GM18498 (cell line): ENCODE measurements around the gene PAX7.
"Not testable (repeated sequence)": the region's sequence is repeated elsewhere in the genome, so short reads cannot be mapped to it uniquely, and the experiment has no call there.

Experiments used
- ATAC-seq: cut with Tn5 transposase; IDR thresholded peaks from one replicate; pipeline ENCODE4 v1.9.1; 2021; ENCODE audit warnings: mild to moderate bottlenecking, moderate library complexity; ENCODE audit not compliant: unreplicated experiment

Gene PAX7

DNA sequence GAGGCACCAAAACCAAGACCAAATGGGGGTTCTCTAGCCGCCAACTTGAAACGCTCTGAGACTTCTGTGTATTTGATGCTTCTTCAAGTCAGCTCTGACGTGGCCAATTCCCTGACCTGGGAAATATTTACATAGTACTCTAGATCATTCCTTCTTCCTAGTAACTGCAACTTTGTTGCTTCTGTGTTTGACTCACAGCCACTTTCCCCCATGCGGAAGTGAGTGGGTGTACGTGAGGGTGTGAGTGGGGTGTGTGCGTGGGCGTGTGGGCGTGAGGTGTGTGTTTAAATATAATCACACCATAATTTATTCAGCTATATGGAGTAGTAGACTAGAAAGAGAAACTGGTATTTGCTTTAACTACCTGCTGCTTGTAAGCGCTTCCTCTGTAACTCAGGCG lies 117.8 kb downstream of the PAX7 start:
- no peak for ATAC-seq

DNA sequence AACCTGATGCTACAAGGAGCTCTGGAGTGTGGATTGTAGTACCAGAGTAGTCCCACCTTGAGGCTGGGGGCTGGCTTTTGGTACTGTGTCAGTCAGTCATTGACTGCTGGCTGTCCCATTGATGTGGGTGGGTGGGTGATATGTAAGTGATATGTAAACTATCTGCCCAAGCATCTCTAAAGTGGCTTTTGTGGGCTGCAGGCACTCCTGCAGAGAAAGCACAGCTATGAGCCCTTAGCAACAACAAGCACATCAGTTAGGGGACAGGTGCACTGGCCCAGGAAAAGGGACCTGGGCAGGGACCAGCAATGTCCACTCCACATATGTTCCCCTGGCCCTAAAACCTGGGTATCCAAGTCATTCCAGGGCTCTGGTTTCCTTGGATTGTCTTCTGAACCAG lies 118.9 kb downstream of the PAX7 start:
- ATAC-seq, result no peak

DNA sequence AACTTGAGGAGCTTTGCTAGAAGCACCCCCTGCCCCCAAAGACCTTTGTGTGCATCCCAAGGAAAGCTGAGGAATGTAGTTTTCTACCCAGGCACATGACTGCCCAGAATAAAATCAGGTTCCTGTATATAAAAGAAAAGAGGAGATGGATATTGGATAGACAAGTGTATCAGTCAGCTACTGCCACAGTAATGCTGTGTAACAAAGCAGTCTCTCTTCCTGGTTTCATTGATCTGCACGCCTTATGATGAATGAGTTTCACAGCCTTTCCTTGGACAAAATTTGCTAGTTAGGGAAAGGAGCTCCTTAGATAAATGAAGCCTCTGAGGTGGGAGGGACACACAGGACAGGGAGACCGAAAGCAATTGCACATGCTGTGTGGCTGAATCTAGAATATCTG lies 120.0 kb downstream of the PAX7 start:
- ATAC-seq, result no peak

DNA sequence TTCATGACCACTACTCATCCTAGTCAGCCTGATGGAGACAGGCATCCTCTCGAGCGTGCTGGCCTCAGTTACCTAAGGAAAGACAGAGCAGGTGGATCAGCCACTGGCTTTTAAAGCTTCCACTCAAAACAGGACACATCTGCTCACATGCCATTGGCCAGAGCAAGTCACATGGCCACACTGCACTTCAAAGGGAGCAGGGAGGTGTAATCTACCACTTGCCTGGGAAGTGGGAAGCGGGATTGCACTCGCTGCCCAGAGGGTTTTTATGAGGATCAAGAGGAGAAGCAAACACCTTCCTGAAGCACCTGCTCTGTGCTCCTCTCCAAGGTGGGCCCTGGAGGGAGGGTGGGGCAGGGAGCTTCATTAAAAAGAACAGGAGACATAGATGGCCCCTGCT lies 120.8 kb downstream of the PAX7 start:
- no peak for ATAC-seq

DNA sequence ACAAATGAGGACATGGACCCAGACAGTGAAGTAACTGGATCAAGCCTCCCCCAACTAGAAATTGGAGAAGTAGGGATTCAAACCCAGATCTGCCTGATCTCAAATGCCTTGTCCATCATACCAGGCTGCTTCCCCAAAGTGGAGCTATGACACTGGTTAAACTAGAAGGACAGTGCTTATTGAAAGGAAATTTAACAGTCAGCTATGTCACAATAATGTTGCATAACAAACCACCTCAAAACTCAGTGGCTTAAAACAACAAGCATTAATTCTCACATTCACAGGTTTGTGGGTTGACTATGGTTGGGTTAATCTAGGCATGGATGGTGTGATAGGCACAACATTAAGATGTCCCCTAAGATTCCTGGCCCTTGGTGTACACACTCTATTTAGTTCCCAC lies 121.8 kb downstream of the PAX7 start:
- no peak for ATAC-seq

DNA sequence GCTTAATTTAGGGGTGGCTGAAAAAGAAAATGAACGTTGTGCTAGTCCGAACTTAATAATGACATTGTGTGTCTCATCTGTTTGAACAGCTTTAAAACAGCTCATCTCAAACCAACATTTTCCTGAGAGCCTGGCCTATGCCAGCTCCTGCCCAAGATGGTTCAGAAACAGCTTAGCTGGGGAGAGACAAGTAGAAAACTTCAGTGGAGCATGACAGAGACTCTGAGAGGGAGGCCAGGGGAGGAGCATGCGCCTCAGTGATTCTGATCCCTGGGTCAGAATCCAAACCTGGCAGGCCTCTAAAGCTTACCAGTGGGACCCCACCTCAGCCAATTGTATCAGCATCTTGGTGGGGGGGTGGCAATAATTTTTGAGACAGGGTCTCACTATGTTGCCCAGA lies 129.5 kb downstream of the PAX7 start:
- ATAC-seq, result no peak

DNA sequence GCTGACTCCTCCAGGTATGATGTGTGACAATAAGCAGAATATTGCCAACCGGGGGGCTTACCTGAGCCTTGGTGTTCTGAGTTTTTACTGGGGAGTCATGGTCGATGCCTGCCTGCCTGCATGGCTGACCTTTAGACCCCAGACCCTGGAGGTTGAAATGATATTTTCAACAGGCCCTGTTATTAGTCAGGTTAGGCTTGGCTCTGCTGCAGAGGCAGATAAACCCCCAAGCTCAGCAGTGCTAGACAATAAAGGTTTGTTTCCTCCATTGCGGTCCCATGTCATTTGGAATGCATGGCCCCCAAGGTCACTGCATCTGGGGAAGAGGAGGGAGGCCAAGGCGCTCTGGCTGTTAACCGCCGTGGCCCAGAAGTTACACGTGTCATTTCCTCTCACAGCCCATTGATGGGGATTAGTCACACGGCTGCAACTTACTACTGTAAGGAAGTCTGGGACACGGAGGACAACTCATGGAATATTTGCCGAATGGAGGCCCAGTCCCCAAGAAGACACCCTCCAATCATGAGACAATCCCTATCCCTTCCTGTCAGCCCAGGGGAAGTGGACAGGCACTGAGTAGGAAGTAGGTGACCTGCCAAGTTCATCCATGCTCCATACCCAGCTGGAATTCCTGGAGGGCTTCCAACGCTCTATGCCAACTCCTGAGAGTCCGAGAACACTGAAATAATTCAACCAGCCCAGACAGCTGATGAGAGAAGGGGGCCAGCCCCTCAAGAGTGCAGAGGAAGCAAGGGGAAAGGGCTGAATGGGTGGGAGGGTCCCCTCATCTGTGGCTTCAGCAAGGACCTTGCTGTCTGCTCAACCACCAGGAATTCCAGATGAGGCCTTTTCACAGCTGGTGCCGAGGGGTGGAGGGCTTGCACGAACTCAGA lies 131.5 kb downstream of the PAX7 start:
- ATAC-seq, result no peak

DNA sequence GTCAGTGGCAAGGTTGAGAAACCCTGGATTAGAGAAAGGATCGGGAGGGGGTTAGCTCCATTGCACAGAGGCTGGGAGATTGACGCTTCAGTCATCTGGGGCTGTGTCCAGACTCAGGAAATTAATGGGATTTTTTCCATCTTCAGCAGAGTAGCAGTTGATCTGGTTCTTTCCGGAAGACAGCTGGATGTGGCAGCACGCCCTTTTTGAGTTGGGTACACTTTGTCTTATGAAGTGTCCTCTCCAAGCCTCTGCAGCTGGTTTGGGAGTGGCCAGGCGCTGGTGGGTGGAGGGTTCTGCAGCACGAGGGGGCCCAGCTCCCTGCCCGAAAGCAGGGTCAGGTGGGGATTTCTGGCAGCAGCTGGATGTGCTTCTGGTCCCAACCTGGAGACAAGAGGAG lies 133.7 kb downstream of the PAX7 start:
- ATAC-seq, result no peak

DNA sequence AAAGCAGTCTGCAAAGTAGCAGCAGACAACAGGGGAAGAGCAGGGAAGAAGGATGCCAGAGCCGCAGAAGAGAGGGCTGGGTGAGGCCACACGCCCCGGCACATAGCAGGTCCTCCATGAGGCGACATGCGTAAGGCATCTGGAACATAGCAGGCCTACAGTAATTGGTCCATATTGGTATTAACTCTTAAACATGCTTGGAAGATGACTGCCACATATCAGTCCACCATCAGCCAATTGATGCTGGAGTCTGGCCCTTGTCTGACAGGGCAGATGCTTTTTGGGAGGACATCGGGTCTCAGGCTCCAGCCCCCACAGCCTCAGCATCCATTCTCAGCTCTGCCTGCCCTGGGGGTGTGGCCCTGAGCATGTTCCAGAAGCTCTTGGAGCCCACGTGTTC lies 135.1 kb downstream of the PAX7 start:
- no peak for ATAC-seq

DNA sequence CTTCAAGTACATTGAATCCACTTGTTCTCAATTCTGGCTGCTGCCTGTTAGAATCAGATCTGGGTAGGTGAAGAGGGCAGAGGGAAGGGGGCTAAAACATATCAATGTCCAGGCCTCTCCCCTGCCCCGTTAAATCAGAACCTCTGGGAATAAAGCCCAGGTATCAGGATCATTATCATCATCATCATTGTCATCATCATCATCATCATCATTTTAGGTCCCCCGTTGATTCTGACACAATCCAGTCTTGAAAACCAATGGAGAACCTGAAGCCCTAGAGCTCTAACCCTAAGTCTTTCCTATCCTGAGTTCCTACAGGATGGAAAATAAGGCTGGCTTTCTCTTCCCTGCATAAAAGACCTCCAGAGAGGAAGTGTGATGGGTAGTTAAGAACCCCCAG lies 135.7 kb downstream of the PAX7 start:
- no peak for ATAC-seq

DNA sequence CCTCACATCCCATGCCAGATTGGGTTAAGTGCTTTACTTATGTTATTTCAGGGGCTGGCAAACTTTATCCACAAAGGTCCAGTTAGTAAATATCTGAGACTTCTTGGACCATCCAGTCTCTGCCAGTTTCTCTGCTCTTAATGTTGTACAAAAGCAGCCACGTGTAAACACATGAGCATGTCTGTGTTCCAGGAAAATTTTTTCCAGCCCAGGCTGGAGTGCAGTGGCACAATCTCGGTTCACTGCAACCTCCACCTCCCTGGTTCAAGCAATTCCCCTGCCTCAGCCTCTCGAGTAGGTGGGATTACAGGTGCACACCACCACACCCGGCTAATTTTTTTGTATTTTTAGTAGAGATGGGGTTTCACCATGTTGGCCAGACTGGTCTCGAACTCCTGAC lies 136.9 kb downstream of the PAX7 start:
- not testable (repeated sequence) for ATAC-seq

DNA sequence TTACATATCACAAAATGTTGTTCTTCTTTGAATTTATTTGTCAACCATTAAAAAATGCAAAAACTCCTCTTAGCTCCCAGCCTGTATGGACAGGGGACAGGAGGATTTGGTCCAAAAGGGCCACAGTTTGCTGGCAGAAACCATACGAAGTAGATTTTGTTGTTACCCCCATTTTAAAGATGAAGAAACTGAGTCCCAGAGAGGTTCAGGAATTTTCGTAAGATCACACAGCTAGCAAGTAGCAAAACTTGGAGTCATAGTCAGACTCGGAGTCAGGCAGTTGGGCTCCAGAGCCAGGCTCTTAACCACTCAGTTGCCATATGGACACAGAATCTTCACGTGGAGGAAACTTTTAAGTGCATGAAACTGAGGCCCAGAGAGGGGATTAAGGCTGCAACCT lies 137.4 kb downstream of the PAX7 start:
- no peak for ATAC-seq

DNA sequence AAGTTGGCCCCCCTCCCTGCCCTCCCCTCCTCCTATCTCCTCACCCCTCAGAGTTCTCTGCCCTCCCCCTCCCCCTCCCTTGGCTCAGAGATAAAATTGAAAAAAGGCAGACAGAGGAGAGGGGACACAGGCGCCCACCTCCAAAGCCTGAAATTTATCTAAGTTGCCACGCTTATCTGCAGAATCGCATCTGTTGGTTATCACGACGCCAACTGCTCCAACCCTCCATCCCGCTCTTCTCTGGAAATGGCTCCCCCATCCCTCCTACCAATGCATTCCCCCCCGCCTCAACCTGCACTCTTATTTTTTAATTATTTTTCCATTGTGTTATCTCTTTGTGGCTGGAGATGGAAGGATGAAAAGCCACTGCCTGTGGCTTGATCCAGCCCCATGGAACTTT lies 138.5 kb downstream of the PAX7 start:
- no peak for ATAC-seq

DNA sequence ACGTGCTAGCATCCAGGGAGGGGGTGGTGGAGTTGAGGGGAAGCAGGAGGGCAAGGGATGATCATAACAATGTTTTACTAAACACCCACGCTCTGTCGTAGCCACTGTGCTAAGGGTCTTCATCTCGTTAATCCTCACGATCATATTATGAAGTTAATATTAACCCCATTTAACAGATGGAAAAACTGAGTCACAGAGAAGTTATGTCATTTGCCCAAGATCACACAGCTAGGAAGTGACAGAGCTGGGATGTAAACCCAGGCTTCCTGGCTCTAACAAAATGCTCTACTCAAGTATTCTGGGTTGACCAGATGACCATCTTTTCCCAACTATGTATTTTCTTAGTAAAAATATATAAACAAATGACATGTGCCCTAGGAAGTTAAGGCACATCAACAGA lies 140.2 kb downstream of the PAX7 start:
- ATAC-seq, result no peak

DNA sequence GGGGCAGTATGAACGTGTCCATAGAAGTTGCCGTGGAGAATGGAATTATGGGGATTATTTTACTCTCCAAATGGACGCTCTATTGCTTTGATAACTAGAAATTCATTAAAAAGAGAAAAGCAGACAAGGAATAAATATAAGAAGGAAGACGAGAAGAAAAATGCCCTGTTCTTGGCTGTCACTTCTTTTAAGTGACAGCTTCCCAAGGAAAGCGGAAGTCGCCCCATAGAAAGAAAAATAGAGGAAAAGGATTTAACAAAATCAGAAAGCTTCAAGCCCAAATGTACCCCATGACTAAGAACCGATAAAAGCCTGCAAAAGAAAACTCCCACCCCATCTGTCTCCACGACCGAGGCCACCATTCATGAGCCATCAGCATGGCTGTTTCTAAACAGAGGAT lies 143.1 kb downstream of the PAX7 start:
- ATAC-seq, result no peak

DNA sequence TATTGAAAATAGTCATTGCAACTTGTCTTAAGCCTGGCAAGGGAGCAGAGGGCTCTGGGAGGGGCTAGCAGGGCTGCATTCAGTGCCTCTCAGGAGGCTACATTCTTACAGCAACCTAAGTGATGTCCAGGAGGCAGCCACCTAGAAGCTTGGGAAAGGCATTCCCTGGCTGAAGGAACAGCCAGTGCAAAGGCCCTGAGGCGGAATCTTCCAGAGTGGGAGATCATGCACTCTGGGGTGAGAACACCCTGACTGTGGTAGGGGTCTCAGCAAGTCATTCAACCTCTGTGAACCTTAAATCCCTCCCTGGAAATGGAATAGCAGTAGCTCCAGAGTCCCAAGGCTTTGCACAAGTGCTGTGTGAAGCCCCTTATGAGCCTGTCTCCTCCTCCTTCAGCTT lies 144.7 kb downstream of the PAX7 start:
- no peak for ATAC-seq

DNA sequence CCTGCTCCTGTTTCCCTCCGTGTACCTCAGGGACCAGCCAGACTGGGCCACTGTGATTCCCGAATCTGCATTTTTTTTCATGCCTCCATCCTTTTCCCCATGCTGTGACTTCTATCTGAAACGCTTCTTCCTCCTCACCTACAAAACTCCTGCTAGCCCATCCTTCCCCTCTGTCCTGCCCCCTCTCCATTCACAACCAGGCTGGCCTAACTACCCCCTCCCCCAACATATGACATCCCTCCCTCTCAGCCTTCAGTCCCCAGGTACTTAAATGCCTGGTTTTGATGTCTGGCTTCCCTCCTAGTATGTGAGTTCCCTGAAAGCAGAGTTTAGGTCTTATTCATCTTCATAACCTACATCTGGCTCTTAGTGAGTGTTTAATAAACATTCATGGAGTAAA lies 146.1 kb downstream of the PAX7 start:
- ATAC-seq, result no peak

DNA sequence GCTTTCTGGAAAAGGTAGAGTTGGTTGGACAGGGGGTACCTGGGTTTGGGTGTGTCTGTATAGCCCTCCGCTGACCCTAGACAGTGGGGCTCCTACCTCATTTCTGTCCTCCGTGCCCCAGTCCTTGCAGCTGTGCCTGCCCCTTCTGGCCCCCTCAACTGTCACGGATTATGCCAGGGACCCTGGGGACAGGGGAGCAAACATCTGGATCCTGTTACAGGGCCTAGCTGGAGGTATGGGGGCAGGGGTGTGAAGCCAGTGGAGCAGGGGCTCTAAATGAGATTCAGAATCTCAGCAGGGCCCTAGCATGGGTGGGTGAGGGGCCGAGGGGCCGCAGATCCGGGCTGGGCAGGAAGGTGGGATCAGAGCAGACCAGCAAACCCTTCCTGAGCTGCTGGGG lies 147.8 kb downstream of the PAX7 start:
- ATAC-seq, result no peak

DNA sequence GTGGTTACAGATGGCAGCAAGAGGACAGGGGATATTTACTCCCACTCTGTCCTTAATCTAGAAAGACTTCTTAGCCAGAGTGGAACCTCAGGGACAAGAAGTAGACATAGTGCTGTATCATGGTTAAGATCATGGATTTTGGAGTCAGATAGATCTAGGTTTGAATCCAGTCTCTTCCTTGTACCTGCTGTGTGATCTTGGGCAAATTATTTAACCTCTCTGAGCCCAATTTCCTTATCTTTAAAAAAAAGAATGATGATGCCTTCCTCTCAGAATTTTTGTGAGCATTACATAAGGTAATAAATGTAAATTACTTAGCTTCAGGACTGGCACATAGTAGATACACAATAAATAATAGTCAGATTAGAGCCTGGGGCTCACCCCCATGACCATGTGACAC lies 150.4 kb downstream of the PAX7 start:
- ATAC-seq, result no peak

DNA sequence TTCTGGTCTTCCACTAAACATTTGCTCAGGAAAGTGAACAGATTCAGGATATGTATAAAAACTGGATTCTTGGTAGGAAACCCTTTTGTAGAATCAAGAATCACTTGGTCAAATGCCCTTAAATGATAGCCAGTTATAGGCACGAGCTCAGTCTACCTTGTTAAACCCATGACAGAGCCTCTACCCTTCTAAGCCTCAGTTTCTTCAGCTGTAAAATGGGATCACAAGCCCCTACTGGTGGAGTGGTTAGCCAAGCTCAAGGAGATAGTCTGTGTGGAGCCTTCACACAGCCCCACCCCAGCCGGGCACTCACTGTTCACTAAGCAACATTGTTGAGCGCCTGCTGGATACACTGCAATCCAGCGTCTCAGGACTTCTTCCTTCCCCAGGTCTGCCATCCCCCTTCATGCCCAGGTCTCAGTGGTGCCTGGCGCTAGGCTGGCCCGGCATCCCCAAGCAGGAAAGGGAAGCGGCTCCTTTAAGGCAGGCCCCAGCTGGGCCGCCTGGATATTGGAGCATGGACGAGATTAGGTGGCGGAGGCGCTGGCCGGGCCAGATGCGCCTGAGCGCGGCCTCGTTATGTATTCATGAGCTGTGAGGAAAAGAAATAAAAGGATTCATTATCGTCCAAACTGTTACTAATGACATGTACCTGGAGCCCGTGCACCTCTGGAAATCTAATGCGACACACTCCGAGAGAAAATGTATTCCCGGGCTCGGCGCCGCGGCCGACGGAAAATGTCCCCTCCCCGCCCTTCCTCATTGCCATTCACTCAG lies 153.2 kb downstream of the PAX7 start:
- ATAC-seq, result no peak

DNA sequence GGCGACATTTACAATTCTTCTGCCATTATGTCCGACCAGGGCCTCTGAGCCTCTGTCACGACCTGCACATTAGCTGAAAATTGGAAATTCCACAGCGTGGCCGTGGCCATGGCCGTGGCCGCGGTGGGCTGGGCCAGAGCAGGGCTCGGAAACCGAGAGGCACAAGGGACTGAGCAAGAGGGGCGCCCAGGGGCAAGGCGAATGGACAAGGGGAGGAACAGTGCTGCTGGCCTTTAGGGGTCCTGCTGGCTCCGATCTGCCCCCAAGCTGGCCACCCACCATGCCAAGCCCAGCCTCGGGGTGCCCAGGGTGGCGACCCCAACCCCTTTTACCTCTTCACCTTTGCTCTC lies 153.8 kb downstream of the PAX7 start:
- no peak for ATAC-seq

DNA sequence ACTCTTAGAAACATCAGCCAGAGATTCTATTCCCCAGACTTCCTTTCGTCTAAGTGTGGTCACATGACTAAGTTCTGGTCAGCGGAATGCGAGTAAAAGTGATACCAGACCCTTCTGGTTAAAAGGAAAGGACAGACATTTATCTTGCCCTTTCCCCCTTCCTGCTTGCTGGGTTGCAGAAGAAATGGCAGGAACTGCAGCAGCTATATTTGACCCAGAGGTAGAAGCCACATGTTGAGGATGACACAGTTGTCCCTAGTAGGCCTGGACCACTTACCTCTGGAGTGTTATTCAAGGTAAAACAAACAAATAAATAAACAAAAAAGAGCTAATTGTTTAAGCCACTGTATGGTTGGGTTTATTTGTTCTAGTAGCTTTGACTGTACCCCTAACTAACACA lies 155.5 kb downstream of the PAX7 start:
- no peak for ATAC-seq
